MCF 10A (cell line): ENCODE measurements around the gene HPDL. TPM values are rescaled to one million over a fixed set of nuclear protein-coding genes. Genes with fewer than 3 reads are reported as not detected.
"Not testable (repeated sequence)": the region's sequence is repeated elsewhere in the genome, so short reads cannot be mapped to it uniquely, and the experiment has no call there.

ENCODE experiments used
- BruUV-seq: library from RNA; stranded (reverse); fragments of 400-500 nt; replicated peaks from 2 replicates; lab custom pipeline; 2021; lab: Mats Ljungman, UMichigan
- CTCF ChIA-PET: fragments of 300-600 bp; sonication (Branson Sonifier 250); formaldehyde crosslinking; extraction: SDS; loops from one replicate; lab custom pipeline; 2021; ENCODE audit warnings: antibody characterized with exemption, inconsistent platforms; lab: Yijun Ruan, JAX
- POLR2A ChIA-PET: fragments of 300-600, 350-650 bp; sonication (Branson Sonifier 250); formaldehyde crosslinking; extraction: SDS; loops from one replicate; lab custom pipeline; 2020; ENCODE audit warnings: antibody characterized with exemption, inconsistent platforms; lab: Yijun Ruan, JAX
- DNase-seq: peaks from one replicate; pipeline ENCODE4 v3.0.0-alpha.2; 2018; ENCODE audit not compliant: unreplicated experiment
- H3K27ac Mint-ChIP-seq: one replicate; pipeline ENCODE4 v1.8.0; 2022; ENCODE audit warnings: mild to moderate bottlenecking, low read depth, mixed read lengths; ENCODE audit not compliant: unreplicated experiment
- H3K27me3 Mint-ChIP-seq: one replicate; pipeline ENCODE4 v1.8.0; 2022; ENCODE audit warnings: mixed read lengths; ENCODE audit not compliant: insufficient read depth, unreplicated experiment
- H3K36me3 Mint-ChIP-seq: one replicate; pipeline ENCODE4 v1.8.0; 2022; ENCODE audit warnings: mild to moderate bottlenecking, moderate library complexity, mixed read lengths; ENCODE audit not compliant: insufficient read depth, unreplicated experiment
- H3K4me1 Mint-ChIP-seq: one replicate; pipeline ENCODE4 v1.8.0; 2022; ENCODE audit warnings: mixed read lengths; ENCODE audit not compliant: insufficient read depth, unreplicated experiment
- H3K4me3 Mint-ChIP-seq: one replicate; pipeline ENCODE4 v1.8.0; 2022; ENCODE audit warnings: mild to moderate bottlenecking, moderate library complexity, mixed read lengths; ENCODE audit not compliant: unreplicated experiment
- H3K9me3 Mint-ChIP-seq: one replicate; pipeline ENCODE4 v1.8.0; 2022; ENCODE audit warnings: mixed read lengths; ENCODE audit not compliant: unreplicated experiment
- CTCF ChIP-seq: fragments of 200-600 bp; IDR thresholded peaks from one replicate; pipeline ENCODE4 v1.8.0; 2022; ENCODE audit warnings: antibody characterized with exemption, mild to moderate bottlenecking; ENCODE audit not compliant: unreplicated experiment
- intact Hi-C: fragments of 100-400 bp; cut with micrococcal nuclease; formaldehyde crosslinking; loops from 2 replicates; pipeline ENCODE4 v1.14.1; 2022
- total RNA-seq: library from RNA; stranded (reverse); gene quantifications from 2 replicates; pipeline ENCODE4 v1.2.3, GENCODE V29; 2022

The HPDL gene
- total RNA-seq, 1 experiment from 2014 or later: 0.37 TPM

- no peak overlapping the region for H3K27ac Mint-ChIP-seq
- BruUV-seq: no TSS peak
- intact Hi-C loops: loop anchor here (5.0 kb wide), 1 partner anchor 344 kb away; the partner anchor contains the start of genes HECTD3 and UROD
- DNase-seq: peak; percentile 51
- no peak overlapping the region for H3K4me3 Mint-ChIP-seq
- peaks cover 15% of the 10 kb centered on the region for H3K4me1 Mint-ChIP-seq
- H3K36me3 Mint-ChIP-seq: no peaks in the 10 kb centered on the region
- H3K27me3 Mint-ChIP-seq: no peaks in the 10 kb centered on the region
- CTCF ChIA-PET: interaction anchor here (0.6 to 11.8 kb wide), 4 partner anchors 16 to 653 kb away, joined by 3 to 303 read pairs (median 5); partner anchors contain the start of gene TESK2
- H3K9me3 Mint-ChIP-seq: no peaks in the 10 kb centered on the region
- POLR2A ChIA-PET: interaction anchor here (0.6 to 3.2 kb wide), 7 partner anchors 16 to 344 kb away, joined by 3 to 22 read pairs (median 3); partner anchors contain the start of genes MUTYH, PRDX1, TESK2 and TOE1
- TF ChIP-seq CTCF: no peak
These were observed 29.5 kb downstream of the HPDL start for GRCh38 chr1:45356186-45356585.

GRCh38 chr1:45359882-45360513 is 33.3 kb downstream of the HPDL start:
- peak; percentile 70 for DNase-seq
- intact Hi-C loops: loop anchor here (1.0 to 5.0 kb wide), 3 partner anchors 133 to 348 kb away; partner anchors contain the start of genes HECTD3 and UROD
- BruUV-seq: no TSS peak
- no peaks in the 10 kb centered on the region for H3K9me3 Mint-ChIP-seq
- H3K4me1 Mint-ChIP-seq: peaks cover 15% of the 10 kb centered on the region
- no peaks in the 10 kb centered on the region for H3K36me3 Mint-ChIP-seq
- H3K27ac Mint-ChIP-seq: no peak overlapping the region
- H3K27me3 Mint-ChIP-seq: no peaks in the 10 kb centered on the region
- TF ChIP-seq CTCF: peak; percentile 64
- CTCF ChIA-PET: interaction anchor here (0.6 to 11.8 kb wide), 17 partner anchors 9 to 341 kb away, joined by 3 to 303 read pairs (median 4); partner anchors contain the start of genes MMACHC and TESK2
- POLR2A ChIA-PET: interaction anchor here (2.1 to 4.8 kb wide), 2 partner anchors 132 to 161 kb away, joined by 8 to 28 read pairs; partner anchors contain the start of gene TESK2
- H3K4me3 Mint-ChIP-seq: no peak overlapping the region

GRCh38 chr1:45360981-45361380 is 34.3 kb downstream of the HPDL start:
- not testable (repeated sequence) for H3K4me1 Mint-ChIP-seq, BruUV-seq, H3K36me3 Mint-ChIP-seq, H3K27ac Mint-ChIP-seq, DNase-seq, H3K27me3 Mint-ChIP-seq, H3K9me3 Mint-ChIP-seq, H3K4me3 Mint-ChIP-seq
- CTCF ChIA-PET: interaction anchor here (0.7 to 11.8 kb wide), 9 partner anchors 11 to 208 kb away, joined by 3 to 303 read pairs (median 8); partner anchors contain the start of gene TESK2
- POLR2A ChIA-PET: interaction anchor here (2.1 to 4.8 kb wide), 2 partner anchors 131 to 160 kb away, joined by 8 to 28 read pairs; partner anchors contain the start of gene TESK2
- intact Hi-C loops: loop anchor here (2.0 kb wide), 1 partner anchor 210 kb away; no protein-coding TSS in a partner anchor

- BruUV-seq: no TSS peak
- no peak for DNase-seq
- ChIA-PET POLR2A (interaction anchor here (0.9 to 1.4 kb wide), 2 partner anchors 24 to 126 kb away, joined by 3 to 4 read pairs; partner anchors contain the start of genes MUTYH and TESK2), CTCF (interaction anchor here (0.6 to 11.8 kb wide), 2 partner anchors 55 to 128 kb away, joined by 3 to 303 read pairs; partner anchors contain the start of gene TESK2)
- intact Hi-C loops: no loop called here
- H3K4me1 Mint-ChIP-seq: peaks cover 4% of the 10 kb centered on the region
- no peak for TF ChIP-seq CTCF
- no peak overlapping the region for H3K27ac Mint-ChIP-seq
- no peaks in the 10 kb centered on the region for H3K9me3 Mint-ChIP-seq
- no peaks in the 10 kb centered on the region for H3K27me3 Mint-ChIP-seq
- H3K36me3 Mint-ChIP-seq: no peaks in the 10 kb centered on the region
- no peak overlapping the region for H3K4me3 Mint-ChIP-seq
These were observed 37.6 kb downstream of the HPDL start for GRCh38 chr1:45364294-45364693.
